Measurements from ENCODE around the gene MRPS27.
"Not testable (repeated sequence)": the region's sequence is repeated elsewhere in the genome, so short reads cannot be mapped to it uniquely, and the experiment has no call there.

The MRPS27 gene

GRCh38 chr5:72324189-72324825, 4.3 kb upstream of the MRPS27 start:
- DNase-seq, result no peak

- DNase-seq, result not testable (repeated sequence)
Measured at GRCh38 chr5:72319435-72319975, 535 bp downstream of the MRPS27 start.

- no peak for DNase-seq
Measured at GRCh38 chr5:72314571-72315172, 5.4 kb downstream of the MRPS27 start.

- DNase-seq, result no peak
Measured at GRCh38 chr5:72313141-72313540, 6.9 kb downstream of the MRPS27 start.

GRCh38 chr5:72308853-72309191, 11.2 kb downstream of the MRPS27 start:
- DNase-seq, result no peak

- peak; percentile 82 for DNase-seq
Measured at GRCh38 chr5:72307968-72308852, 11.8 kb downstream of the MRPS27 start.

- no peak for DNase-seq
Measured at GRCh38 chr5:72307573-72307967, 12.5 kb downstream of the MRPS27 start.

- no peak for DNase-seq
Measured at GRCh38 chr5:72305194-72306142, 14.6 kb downstream of the MRPS27 start.

GRCh38 chr5:72302171-72302570, 17.9 kb downstream of the MRPS27 start:
- DNase-seq, result no peak

- no peak for DNase-seq
Measured at GRCh38 chr5:72301557-72301956, 18.5 kb downstream of the MRPS27 start.

GRCh38 chr5:72300590-72301339, 19.3 kb downstream of the MRPS27 start:
- no peak for DNase-seq

- DNase-seq, result no peak
Measured at GRCh38 chr5:72298711-72299110, 21.3 kb downstream of the MRPS27 start.

GRCh38 chr5:72298136-72298535, 21.9 kb downstream of the MRPS27 start:
- not testable (repeated sequence) for DNase-seq

GRCh38 chr5:72296256-72296655, 23.8 kb downstream of the MRPS27 start:
- no peak for DNase-seq

- DNase-seq, result no peak
Measured at GRCh38 chr5:72295539-72295938, 24.5 kb downstream of the MRPS27 start.

- no peak for DNase-seq
Measured at GRCh38 chr5:72294473-72294872, 25.6 kb downstream of the MRPS27 start.

GRCh38 chr5:72293495-72294055, 26.5 kb downstream of the MRPS27 start:
- no peak for DNase-seq

GRCh38 chr5:72292411-72292810, 27.6 kb downstream of the MRPS27 start:
- DNase-seq, result no peak

- no peak for DNase-seq
Measured at GRCh38 chr5:72291601-72292000, 28.4 kb downstream of the MRPS27 start.

- DNase-seq, result no peak
Measured at GRCh38 chr5:72290356-72291133, 29.5 kb downstream of the MRPS27 start.

GRCh38 chr5:72288924-72289323, 31.1 kb downstream of the MRPS27 start:
- no peak for DNase-seq

All from 8988T (cell line).